Dedifferentiated amniotic fluid mesenchymal stem cell (primary cell): ENCODE measurements around the gene GMPR.

ENCODE experiments used
- DNase-seq: peaks from one replicate; pipeline ENCODE4 v3.0.0-alpha.2; 2016; ENCODE audit errors: extremely low spot score

The GMPR gene

DNA sequence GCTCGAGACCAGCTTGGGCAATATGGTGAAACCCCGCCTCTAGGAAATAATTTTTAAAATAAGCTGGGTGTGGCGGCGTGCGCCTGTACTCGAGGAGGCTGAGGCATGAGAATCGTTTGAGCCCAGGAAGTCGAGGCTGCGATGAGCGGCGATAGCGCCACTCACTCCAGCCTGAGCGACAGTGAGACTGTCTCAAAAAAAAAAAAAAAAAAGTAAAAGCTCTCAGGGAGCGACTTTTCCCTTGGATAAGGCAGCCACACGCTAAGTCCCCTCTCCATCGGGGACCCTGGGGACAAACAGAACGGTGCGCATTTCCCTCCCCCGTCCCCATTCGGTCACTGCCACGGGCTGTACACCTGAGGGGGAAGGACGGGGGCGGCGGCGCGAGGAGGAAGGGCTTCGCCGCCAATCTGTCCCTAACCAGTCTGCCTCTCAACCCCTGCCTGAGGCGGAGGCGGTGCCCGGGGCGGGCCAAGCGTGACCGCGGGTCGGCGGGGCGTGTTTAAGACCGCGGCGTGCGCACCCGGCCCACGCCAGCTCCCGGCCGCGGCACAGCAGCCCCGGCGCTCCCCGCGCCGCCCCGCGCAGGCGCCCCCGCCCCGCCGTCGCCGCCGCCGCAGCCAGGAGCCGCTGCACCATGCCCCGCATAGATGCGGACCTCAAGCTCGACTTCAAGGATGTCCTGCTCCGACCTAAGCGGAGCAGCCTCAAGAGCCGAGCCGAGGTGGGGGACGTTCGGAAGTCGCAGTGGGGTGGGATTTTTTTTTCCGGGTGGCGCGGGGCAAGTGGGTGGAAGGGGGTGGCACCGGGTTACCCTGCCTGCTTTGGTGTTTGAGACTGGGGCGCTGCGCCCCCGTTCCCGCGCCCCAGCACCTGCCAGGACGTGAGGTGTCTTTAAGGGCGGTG lies at the start of gene GMPR:
Gene GMPR, plus strand, starts transcription at position 531 of the 906 bp plus-strand sequence. Its CDS starts 107 bp downstream, at position 638.
- DNase-seq = no peak

DNA sequence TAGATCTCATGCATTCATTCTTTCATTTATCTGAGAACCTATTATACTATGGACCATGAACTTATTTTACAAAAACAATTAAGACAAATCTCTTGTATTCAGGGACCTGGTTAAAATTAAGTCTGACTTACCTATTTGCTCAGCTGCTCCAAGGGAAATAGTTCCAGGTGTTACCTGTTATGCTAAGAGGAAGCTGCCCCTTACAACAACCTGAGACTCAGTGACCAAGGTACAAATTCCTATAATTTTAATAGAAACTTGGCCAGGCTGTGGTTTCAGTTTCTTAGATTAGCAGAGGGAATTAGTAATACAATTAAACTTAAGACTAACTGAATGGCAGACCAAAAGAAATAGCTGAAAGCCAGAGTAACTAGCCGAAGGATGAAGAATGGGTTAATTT lies 48.2 kb upstream of the GMPR start:
- DNase-seq = no peak

GRCh38 chr6:16196260-16196983 lies 42.0 kb upstream of the GMPR start:
- no peak for DNase-seq

- DNase-seq = no peak
Measured at GRCh38 chr6:16196984-16197546, 41.3 kb upstream of the GMPR start.

DNA sequence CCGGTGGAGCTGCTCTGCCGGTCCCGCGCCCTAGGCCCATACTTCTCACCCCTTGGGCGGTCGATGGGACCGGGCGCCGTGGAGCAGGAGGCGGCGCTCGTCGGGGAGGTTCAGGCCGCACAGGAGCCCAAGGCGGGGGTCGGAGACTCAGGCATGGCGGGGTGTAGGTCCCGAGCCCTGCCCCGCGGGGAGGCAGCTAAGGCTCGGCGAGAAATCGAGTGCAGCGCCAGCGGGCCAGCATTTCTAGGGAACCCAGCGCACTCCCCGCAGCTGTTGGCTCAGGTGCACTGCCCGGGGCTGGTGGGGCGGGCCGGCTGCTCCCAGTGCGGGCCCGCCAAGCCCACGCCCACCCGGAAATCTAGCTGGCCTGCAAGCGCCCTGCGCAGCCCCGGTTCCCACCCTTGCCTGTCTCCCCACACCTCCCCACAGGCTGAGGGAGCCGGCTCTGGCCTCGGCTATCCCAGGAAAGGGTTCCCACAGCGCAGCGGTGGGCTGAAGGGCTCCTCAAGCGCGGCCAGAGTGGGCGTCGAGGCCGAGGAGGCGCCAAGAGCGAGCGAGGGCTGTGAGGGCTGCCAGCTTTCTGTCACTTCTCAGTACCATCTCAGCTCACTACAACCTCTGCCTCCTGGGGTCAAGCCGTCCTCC lies 40.2 kb upstream of the GMPR start:
- no peak for DNase-seq

- no peak for DNase-seq
Measured at GRCh38 chr6:16199804-16200203, 38.6 kb upstream of the GMPR start.

DNA sequence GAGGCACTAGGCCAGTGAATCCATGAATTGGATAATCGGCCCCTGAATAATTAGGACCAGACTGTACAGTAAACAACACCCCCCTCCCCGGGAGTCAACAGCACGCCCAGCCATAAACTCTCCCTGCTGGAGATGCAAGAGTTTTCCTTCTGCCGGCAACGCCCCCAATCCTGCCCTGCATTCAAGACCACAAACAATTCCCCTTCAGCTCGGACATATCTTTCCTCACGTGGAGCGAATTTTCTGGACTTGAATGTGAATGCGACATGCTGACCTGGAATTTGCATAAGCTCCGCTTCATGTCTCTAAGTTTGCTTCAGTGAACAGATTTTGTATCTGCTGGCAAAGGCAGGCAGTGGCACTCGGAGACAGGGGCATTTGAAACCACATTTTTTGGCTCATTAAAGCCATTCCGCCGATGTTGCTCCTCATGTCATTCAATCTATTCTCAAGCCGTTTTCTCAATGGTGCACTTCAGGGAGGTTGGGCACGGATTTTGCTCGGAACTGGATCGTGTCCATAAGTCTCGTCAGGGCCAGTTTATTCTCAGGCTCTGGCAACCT lies 38.0 kb upstream of the GMPR start:
- DNase-seq = no peak

- DNase-seq = no peak
Measured at GRCh38 chr6:16201706-16202105, 36.7 kb upstream of the GMPR start.

DNA sequence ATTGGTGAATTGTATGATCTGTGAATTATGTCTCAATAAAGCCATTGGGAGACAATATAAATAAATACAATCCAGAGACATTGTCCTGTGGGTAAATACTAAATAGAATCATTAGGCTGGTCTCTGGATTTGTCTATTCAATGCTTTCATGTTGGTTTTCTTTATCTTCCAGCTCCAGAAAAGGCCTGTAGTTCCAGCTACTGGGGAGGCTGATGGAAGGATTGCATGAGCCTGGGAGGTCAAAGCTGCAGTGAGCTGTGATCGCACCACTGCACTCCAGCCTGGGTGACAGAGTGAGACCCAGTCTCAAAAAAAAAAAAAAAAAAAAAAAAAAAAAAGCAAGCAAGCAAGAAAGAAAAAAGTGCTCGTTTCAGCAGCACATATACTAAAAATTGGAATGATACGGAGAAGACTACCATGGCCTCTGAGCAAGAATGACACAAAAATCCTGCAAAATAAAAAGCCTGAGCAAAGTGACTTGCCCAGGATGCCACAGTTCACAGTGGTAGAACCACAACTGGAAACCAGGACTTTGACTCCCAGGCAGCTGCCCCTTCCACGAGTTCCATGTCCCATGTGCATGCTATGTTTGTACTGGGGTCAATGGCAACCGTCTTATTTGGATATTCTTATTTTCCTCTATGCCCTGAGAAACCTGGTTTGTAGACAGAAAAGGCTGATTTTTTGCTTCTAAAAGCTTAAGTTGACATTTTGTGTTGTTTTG lies 33.6 kb upstream of the GMPR start:
- DNase-seq = no peak

GRCh38 chr6:16205377-16206144 lies 32.8 kb upstream of the GMPR start:
- DNase-seq = peak; percentile 97

GRCh38 chr6:16206595-16207037 lies 31.8 kb upstream of the GMPR start:
- peak; percentile 86 for DNase-seq

DNA sequence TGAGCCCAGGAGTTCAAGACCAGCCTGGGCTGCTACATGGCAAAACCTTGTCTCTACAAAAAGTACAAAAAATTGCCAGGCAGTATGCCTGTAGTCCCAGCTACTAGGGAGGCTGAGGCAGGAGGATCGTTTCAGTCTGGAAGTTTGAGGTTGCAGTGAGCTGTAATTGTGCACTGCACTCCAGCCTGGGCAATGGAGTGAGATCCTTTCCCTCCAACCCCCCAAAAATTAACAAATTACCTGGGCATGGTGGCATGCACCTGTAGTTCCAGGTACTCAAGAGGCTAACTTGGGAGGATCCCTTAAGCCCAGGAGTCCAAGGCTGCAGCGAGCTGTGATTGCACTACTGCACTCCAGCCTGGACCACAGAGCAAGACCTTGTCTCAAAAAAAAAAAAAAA lies 29.4 kb upstream of the GMPR start:
- DNase-seq = no peak

DNA sequence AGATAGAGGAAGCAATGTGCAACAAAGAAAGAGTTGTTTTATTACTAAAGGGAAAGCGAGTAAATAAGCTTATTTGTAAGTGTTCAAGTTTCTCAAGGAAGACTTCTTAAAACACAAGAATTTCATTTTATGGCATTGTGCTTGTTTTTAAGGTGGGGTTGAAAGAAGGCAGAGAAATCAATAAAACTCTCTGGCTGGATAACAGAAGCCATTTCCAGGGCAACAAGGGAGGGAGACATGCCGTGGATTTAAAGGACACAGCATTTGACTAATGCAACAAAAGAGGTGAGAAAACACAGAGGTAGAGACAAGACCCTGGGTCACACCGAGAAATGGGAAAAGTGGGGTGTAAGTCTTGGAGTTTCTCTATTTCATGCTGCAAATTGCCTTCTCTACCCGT lies 28.8 kb upstream of the GMPR start:
- no peak for DNase-seq

DNA sequence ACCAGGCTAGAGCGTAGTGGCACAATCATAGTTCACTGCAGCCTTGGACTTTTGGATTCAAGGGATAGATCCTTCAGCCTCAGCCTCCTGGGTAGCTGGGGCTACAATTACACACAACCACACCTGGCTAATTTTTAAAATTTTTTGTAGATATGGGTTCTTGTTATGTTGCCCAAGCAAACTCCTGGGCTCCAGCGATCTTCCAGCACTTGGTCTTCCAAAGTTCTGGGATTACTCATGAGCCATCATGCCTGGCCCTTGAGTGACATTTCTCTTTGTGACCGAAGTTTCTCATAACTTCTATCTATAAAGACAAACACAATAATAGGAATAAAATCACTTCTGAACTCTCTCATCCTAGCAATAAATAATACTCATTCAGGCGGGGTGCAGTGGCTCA lies 26.1 kb upstream of the GMPR start:
- no peak for DNase-seq

DNA sequence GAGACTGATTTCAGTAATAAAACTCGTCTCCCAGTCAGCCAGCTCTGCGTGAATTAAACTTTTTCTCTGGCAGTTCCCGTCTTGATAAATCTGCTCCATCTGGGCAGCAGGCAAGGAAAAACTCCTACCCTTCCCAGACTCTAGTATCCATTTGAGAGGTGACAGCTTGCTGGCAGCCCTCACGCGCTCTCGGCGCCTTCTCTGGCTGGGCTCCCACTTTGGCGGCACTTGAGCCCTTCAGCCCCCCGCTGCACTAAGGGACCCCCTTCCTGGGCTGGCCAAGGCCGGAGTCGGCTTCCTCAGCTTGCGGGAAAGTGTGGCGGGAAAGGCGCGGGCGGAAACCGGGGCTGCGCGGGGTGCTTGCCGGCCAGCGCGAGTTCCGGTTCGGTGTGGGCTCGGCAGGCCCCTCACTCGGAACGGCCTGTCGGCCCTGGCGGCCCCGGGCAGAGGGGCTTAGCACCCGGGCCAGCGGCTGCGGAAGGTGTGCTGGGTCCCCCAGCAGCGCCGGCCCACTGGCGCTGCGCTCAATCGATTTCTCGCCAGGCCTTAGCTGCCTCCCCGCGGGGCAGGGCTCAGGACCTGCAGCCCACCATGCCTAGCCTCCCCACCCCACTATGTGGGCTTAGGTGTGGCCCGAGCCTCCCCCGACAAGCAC lies 21.8 kb upstream of the GMPR start:
- DNase-seq = no peak

- no peak for DNase-seq
Measured at GRCh38 chr6:16217156-16217721, 21.1 kb upstream of the GMPR start.

GRCh38 chr6:16222826-16223225 lies 15.6 kb upstream of the GMPR start:
- no peak for DNase-seq

GRCh38 chr6:16223362-16223761 lies 15.0 kb upstream of the GMPR start:
- DNase-seq = no peak

- DNase-seq = no peak
Measured at GRCh38 chr6:16224409-16224808, 14.0 kb upstream of the GMPR start.
